SK-N-SH (cell line): ENCODE measurements around the gene INSYN1.

Experiments used
- ELF1 ChIP-seq: IDR thresholded peaks from 2 replicates; pipeline ENCODE4 v1.4.0; 2012
- EP300 ChIP-seq, 2 experiments: IDR thresholded peaks; 2 replicates each; pipeline versions ENCODE4 v1.4.0 to v1.6.1; 2012; ENCODE audit warnings: borderline replicate concordance in 1 of 2, low read depth in 1 of 2, low read length in 1 of 2
- RFX5 ChIP-seq: IDR thresholded peaks from 2 replicates; pipeline ENCODE4 v1.6.1; 2012; ENCODE audit warnings: mild to moderate bottlenecking, improper control_type of control experiment, low read length
- TCF12 ChIP-seq: IDR thresholded peaks from 2 replicates; pipeline ENCODE4 v1.4.0; 2012
- TF ChIP-seq, protein P1 (sequence below): fragments of 200-600 bp; sonication (generic); IDR thresholded peaks from 2 replicates; pipeline ENCODE4 v1.6.1; 2017; ENCODE audit warnings: antibody characterized with exemption, mild to moderate bottlenecking, moderate library complexity

DNA sequence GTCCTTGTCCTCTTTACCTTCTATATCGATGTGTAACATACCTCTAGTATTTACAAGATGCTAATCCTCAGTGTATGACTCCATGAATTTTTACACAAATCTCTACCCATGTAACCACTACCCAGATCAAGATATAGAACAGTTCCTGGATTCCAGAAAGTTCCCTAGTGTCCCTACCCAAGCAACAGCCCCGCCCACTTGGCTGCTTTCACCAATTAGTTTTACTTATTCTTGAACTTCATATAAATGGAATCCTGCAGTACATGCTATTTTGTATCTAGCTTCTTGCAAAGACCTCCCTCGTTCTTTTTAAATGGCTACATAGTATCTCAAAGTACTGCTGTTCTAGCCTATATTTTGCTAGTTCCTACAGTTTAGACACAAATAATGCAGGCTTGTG is 35.9 kb downstream of the INSYN1 start:
- TF ChIP-seq, protein P1, sequence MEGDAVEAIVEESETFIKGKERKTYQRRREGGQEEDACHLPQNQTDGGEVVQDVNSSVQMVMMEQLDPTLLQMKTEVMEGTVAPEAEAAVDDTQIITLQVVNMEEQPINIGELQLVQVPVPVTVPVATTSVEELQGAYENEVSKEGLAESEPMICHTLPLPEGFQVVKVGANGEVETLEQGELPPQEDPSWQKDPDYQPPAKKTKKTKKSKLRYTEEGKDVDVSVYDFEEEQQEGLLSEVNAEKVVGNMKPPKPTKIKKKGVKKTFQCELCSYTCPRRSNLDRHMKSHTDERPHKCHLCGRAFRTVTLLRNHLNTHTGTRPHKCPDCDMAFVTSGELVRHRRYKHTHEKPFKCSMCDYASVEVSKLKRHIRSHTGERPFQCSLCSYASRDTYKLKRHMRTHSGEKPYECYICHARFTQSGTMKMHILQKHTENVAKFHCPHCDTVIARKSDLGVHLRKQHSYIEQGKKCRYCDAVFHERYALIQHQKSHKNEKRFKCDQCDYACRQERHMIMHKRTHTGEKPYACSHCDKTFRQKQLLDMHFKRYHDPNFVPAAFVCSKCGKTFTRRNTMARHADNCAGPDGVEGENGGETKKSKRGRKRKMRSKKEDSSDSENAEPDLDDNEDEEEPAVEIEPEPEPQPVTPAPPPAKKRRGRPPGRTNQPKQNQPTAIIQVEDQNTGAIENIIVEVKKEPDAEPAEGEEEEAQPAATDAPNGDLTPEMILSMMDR: no peak
- TF ChIP-seq TCF12: no peak
- no peak for TF ChIP-seq RFX5
- no peak for TF ChIP-seq ELF1
- TF ChIP-seq EP300 (IDR thresholded peaks at IDR 0.05; ENCODE audit: borderline replicate concordance in 1 of 2, low read depth in 1 of 2, low read length in 1 of 2): no peak
